ENCODE results near the gene OR1B1.
"Not testable (repeated sequence)": the region's sequence is repeated elsewhere in the genome, so short reads cannot be mapped to it uniquely, and the experiment has no call there.

Gene OR1B1

DNA sequence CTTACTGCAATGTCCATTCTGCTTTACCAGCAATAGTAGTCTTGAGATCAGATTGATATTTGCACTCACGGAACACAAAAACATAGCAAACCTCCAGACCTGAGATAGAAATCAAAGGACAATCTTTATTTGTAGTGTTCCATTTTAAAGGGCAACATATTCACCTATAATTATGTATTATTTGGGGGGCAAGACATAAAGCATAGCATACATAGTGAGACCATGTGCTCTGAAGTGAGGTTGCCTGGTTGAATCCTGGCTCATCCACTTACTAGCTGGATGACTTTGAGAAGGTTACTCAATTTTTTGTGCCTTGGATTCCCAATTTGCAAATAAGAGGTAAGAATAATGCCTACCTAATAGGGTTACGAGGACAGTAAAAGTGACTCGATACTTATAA is at the start of gene OR1B1:
Gene OR1B1 (minus strand): TSS at position 101 of the 400 bp plus-strand sequence.
- DNase-seq = no peak

DNA sequence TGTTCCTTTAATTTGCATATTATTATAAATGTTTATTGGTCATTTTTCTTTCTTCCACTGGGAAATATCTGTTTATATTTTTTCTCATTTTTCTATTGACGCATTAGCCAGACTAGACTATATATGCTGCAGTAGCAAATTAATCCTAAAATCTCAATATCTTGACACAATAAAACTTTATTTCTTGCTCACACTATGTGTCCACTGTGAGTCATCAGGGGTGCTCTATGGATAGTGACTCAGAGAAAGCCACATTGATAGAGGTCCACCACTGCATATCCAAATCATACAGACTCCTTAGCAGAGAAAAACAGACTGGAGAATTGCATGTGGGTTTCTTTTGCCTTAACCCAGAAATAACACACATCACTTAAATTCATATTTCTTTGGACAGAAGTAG is 38.3 kb upstream of the OR1B1 start:
- DNase-seq = no peak

GRCh38 chr9:122684851-122685250 is 27.4 kb upstream of the OR1B1 start:
- DNase-seq = no peak

- DNase-seq = no peak
Measured at GRCh38 chr9:122672481-122672880, 15.1 kb upstream of the OR1B1 start.

DNA sequence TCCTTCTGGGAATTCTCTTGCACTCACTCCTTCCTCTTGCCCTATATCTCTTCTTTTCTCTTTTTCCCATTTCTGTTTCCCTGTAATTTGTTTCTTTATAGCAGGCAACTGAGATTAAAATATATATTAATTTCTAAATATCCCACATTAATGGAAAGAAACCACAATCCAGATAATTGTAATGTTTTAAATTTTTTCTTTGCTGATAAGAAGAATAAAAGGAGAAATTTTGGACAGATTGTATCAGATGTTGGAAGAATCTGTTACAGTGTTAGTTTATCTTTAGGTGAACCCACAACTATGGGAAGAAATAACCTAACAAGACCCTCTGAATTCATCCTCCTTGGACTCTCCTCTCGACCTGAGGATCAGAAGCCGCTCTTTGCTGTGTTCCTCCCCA is 4.0 kb upstream of the OR1B1 start, which contains the start of gene OR1L1:
Gene OR1L1 (plus strand): TSS at position 301 of the 400 bp plus-strand sequence. CDS start 0 bp downstream, at position 301.
- no peak for DNase-seq

GRCh38 chr9:122656378-122656777 is 1.0 kb downstream of the OR1B1 start:
- no peak for DNase-seq

- no peak for DNase-seq
Measured at GRCh38 chr9:122642226-122642625, 15.2 kb downstream of the OR1B1 start.

GRCh38 chr9:122619996-122620395 is 37.4 kb downstream of the OR1B1 start:
- DNase-seq = no peak

GRCh38 chr9:122614362-122614761 is 43.1 kb downstream of the OR1B1 start, which contains the start of gene OR1Q1:
TSS of gene OR1Q1 (plus strand) at chr9:122614738. CDS start at chr9:122614738, 0 bp downstream.
- no peak for DNase-seq

- no peak for DNase-seq
Measured at GRCh38 chr9:122609804-122610203, 47.6 kb downstream of the OR1B1 start.

DNA sequence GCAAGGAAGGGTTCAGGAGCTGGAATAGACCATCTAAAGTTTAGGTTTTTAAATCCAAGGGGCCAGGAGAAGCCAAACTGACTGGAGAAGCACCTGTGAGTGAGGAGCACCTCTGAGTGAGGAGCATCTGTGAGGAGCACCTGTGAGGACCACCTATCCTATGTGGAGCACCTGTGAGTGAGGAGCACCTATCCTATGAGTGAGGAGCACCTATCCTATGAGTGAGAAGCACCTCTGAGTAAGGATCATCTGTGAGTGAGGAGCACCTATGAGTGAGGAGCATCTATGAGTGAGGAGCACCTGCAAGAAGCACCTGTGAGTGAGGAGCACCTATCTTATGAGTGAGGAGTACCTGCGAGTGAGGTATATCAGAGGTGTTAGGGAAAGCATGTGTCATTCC is 50.8 kb downstream of the OR1B1 start:
- no peak for DNase-seq

DNA sequence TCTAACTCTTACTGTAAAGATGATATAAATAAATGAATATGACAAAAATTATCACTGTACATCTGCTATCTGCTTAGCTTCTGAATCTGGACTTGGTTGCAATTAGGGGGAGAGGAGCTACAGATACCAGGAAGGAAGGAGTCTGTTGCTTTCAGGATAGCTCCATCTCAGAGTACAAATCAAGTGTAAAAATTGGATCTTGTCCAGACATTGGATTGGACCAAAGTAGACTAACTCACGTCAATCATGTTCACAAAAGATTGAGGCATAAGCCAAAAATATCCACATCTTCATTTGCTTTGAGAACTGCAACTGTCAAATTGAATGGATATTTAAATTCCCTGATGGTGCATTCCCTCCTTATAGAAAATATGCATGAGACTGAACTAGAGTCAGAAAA is 51.7 kb downstream of the OR1B1 start:
- DNase-seq = no peak

DNA sequence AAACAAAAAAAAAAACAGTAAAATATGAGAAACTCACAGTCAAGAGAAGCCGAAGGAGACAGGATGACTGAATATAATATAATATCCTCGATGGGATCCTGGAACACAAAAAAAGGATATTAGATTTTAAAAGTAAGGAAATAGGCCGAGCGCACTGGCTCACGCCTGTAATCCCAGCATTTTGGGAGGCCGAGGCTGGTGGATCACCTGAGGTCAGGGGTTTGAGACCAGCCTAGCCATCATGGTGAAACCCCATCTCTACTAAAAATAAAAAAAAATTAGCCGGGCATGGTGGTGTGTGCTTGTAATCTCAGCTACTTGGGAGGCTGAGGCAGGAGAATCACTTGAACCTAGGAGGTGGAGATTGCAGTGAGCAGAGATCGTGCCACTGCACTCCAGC is 74.1 kb downstream of the OR1B1 start, which contains the start of gene OR1L8:
Gene OR1L8 (minus strand): TSS at position 101 of the 400 bp plus-strand sequence. CDS start 14,907 bp downstream, outside the sequence.
- not testable (repeated sequence) for DNase-seq

- DNase-seq = no peak
Measured at GRCh38 chr9:122580360-122580759, 77.1 kb downstream of the OR1B1 start.

- DNase-seq = no peak
Measured at GRCh38 chr9:122579874-122580273, 77.6 kb downstream of the OR1B1 start.

Measured in NCI-H526 treated with DMSO at 0.1 percent for 48 hours (cell line).